Mammary epithelial cell (primary cell): ENCODE measurements around the gene MB21D2.

ENCODE experiments used
- CTCF ChIP-seq, 2 donors: IDR thresholded peaks in 1 of 2; conservative IDR thresholded peaks in 1 of 2; 2 replicates each; pipeline ENCODE4 v1.5.1; 2011 to 2012; ENCODE audit warnings: inconsistent platforms in 2 of 2, low read length in 2 of 2, mild to moderate bottlenecking in 2 of 2, control low read depth in 1 of 2, low read depth in 1 of 2; ENCODE audit not compliant: insufficient read depth in 1 of 2; ENCODE audit errors: extremely low read depth in 1 of 2
- EZH2 ChIP-seq: IDR thresholded peaks from 2 replicates; pipeline ENCODE4 v1.6.1; 2012; ENCODE audit warnings: low read length, inconsistent platforms, borderline replicate concordance

- TF ChIP-seq EZH2 (no peak), CTCF (conservative IDR thresholded peaks at IDR 0.05 in 1 of 2, IDR thresholded peaks at IDR 0.05 in 1 of 2; ENCODE audit: extremely low read depth in 1 of 2, insufficient read depth in 1 of 2, low read depth in 1 of 2, low read length in 2 of 2) (no peak)
These were observed 69.7 kb downstream of the MB21D2 start for GRCh38 chr3:192847941-192848340.
